ENCODE measurements around the gene ZBTB20. TPM values are rescaled to one million over a fixed set of nuclear protein-coding genes. Genes with fewer than 3 reads are reported as not detected.

The ZBTB20 gene
- polyA plus RNA-seq, 1 of the 3 experiments (the other 2 are of a cell fraction), result 0.43 TPM

GRCh38 chr3:114418724-114419543 lies 728.2 kb downstream of the ZBTB20 start:
- no peak overlapping the region; a peak in 1 of 4 replicates for H3K27ac ChIP-seq (ENCODE audit: low read depth in 2 of 2, low read length in 1 of 2)
- peak; percentile 48 for DNase-seq
- H3K9me2 ChIP-seq, result no peaks in the 10 kb centered on the region
- H3K4me3 ChIP-seq (ENCODE audit: low read depth in 2 of 2, low read length in 1 of 2), result no peak overlapping the region; a peak in 1 of 4 replicates
- no peak overlapping the region for H2AFZ ChIP-seq (ENCODE audit: low read depth)
- H3K9ac ChIP-seq, result no peak overlapping the region
- POLR2A ChIA-PET, result no interaction called here
- H3F3A ChIP-seq (replicated peaks; ENCODE audit: insufficient read depth), result no peaks in the 10 kb centered on the region
- H3K36me3 ChIP-seq (replicated peaks in 1 of 2; ENCODE audit: control insufficient read depth in 1 of 2, insufficient read depth in 2 of 2, low read length in 1 of 2), result no peaks in the 10 kb centered on the region
- no peaks in the 10 kb centered on the region for H3K27me3 ChIP-seq (ENCODE audit: insufficient read depth)
- no peaks in the 10 kb centered on the region for H3K79me2 ChIP-seq (ENCODE audit: insufficient read depth)
- no peaks in the 10 kb centered on the region; the same call in 1 of the 2 replicates for H4K20me1 ChIP-seq (ENCODE audit: insufficient read depth)
- H3K4me1 ChIP-seq (ENCODE audit: control insufficient read depth in 1 of 2, insufficient read depth in 2 of 2, low read depth in 1 of 2, low read length in 1 of 2), result no peaks in the 10 kb centered on the region
- CTCF ChIA-PET, result interaction anchor here (0.5 to 13.8 kb wide), 48 partner anchors 9 to 1365 kb away, joined by 3 to 248 read pairs (median 4); no protein-coding TSS in a partner anchor
- H3K4me2 ChIP-seq, result no peak overlapping the region
- no peaks in the 10 kb centered on the region for H3K9me3 ChIP-seq
- WGBS (ENCODE audit: low lambda C conversion rate), result 41% methylated on average over 8 of the region's 8 CpGs
- TF ChIP-seq CHD2 (IDR thresholded peaks at IDR 0.05; ENCODE audit: low read length, partially characterized antibody), result no peak
- no peak for TF ChIP-seq FOXM1 (IDR thresholded peaks at IDR 0.05; ENCODE audit: low read depth)
- no peak for TF ChIP-seq SIN3A (IDR thresholded peaks at IDR 0.05; ENCODE audit: borderline replicate concordance, low read depth, low read length)
- no peak for TF ChIP-seq TAF1 (IDR thresholded peaks at IDR 0.05; ENCODE audit: borderline replicate concordance, low read depth, low read length)
- no peak for TF ChIP-seq RCOR1 (IDR thresholded peaks at IDR 0.05; ENCODE audit: low read length)
- no peak for TF ChIP-seq FOXJ3 (CRISPR knock-in tag; IDR thresholded peaks at IDR 0.05)
- TF ChIP-seq, protein P1, sequence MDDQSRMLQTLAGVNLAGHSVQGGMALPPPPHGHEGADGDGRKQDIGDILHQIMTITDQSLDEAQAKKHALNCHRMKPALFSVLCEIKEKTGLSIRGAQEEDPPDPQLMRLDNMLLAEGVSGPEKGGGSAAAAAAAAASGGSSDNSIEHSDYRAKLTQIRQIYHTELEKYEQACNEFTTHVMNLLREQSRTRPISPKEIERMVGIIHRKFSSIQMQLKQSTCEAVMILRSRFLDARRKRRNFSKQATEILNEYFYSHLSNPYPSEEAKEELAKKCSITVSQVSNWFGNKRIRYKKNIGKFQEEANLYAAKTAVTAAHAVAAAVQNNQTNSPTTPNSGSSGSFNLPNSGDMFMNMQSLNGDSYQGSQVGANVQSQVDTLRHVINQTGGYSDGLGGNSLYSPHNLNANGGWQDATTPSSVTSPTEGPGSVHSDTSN (IDR thresholded peaks at IDR 0.05), result no peak
- TF ChIP-seq NFIC (IDR thresholded peaks at IDR 0.05; ENCODE audit: borderline replicate concordance), result no peak
- TF ChIP-seq GABPA (IDR thresholded peaks at IDR 0.05; ENCODE audit: low read depth), result no peak
- TF ChIP-seq NRF1 (IDR thresholded peaks at IDR 0.05; ENCODE audit: low read depth, low read length), result no peak
- TF ChIP-seq, protein P2, sequence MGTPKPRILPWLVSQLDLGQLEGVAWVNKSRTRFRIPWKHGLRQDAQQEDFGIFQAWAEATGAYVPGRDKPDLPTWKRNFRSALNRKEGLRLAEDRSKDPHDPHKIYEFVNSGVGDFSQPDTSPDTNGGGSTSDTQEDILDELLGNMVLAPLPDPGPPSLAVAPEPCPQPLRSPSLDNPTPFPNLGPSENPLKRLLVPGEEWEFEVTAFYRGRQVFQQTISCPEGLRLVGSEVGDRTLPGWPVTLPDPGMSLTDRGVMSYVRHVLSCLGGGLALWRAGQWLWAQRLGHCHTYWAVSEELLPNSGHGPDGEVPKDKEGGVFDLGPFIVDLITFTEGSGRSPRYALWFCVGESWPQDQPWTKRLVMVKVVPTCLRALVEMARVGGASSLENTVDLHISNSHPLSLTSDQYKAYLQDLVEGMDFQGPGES (IDR thresholded peaks at IDR 0.05; ENCODE audit: low read depth, low read length), result no peak
- TF ChIP-seq EZH2phosphoT487 (IDR thresholded peaks at IDR 0.05; ENCODE audit: borderline replicate concordance, low read depth), result no peak
- TF ChIP-seq MXI1 (IDR thresholded peaks at IDR 0.05; ENCODE audit: low read depth, low read length), result no peak
- TF ChIP-seq SMC3 (IDR thresholded peaks at IDR 0.05; ENCODE audit: low read depth, low read length), result peak; percentile 70
- TF ChIP-seq RAD21 (IDR thresholded peaks at IDR 0.05; ENCODE audit: low read length), result peak; percentile 82
- TF ChIP-seq EP300 (IDR thresholded peaks at IDR 0.05; ENCODE audit: borderline replicate concordance in 1 of 2, low read depth in 1 of 2, low read length in 1 of 2), result no peak
- no peak for TF ChIP-seq RXRA (IDR thresholded peaks at IDR 0.05; ENCODE audit: borderline replicate concordance, low read depth)
- TF ChIP-seq ELF1 (IDR thresholded peaks at IDR 0.05), result no peak
- TF ChIP-seq, protein P3, sequence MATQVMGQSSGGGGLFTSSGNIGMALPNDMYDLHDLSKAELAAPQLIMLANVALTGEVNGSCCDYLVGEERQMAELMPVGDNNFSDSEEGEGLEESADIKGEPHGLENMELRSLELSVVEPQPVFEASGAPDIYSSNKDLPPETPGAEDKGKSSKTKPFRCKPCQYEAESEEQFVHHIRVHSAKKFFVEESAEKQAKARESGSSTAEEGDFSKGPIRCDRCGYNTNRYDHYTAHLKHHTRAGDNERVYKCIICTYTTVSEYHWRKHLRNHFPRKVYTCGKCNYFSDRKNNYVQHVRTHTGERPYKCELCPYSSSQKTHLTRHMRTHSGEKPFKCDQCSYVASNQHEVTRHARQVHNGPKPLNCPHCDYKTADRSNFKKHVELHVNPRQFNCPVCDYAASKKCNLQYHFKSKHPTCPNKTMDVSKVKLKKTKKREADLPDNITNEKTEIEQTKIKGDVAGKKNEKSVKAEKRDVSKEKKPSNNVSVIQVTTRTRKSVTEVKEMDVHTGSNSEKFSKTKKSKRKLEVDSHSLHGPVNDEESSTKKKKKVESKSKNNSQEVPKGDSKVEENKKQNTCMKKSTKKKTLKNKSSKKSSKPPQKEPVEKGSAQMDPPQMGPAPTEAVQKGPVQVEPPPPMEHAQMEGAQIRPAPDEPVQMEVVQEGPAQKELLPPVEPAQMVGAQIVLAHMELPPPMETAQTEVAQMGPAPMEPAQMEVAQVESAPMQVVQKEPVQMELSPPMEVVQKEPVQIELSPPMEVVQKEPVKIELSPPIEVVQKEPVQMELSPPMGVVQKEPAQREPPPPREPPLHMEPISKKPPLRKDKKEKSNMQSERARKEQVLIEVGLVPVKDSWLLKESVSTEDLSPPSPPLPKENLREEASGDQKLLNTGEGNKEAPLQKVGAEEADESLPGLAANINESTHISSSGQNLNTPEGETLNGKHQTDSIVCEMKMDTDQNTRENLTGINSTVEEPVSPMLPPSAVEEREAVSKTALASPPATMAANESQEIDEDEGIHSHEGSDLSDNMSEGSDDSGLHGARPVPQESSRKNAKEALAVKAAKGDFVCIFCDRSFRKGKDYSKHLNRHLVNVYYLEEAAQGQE (IDR thresholded peaks at IDR 0.05; ENCODE audit: low read depth, low read length), result no peak
- TF ChIP-seq, protein P4, sequence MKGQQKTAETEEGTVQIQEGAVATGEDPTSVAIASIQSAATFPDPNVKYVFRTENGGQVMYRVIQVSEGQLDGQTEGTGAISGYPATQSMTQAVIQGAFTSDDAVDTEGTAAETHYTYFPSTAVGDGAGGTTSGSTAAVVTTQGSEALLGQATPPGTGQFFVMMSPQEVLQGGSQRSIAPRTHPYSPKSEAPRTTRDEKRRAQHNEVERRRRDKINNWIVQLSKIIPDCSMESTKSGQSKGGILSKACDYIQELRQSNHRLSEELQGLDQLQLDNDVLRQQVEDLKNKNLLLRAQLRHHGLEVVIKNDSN (IDR thresholded peaks at IDR 0.05; ENCODE audit: borderline replicate concordance, low read depth), result no peak
- TF ChIP-seq JUND (IDR thresholded peaks at IDR 0.05), result no peak
- TF ChIP-seq YY1 (IDR thresholded peaks at IDR 0.05; ENCODE audit: low read depth), result no peak
- no peak for TF ChIP-seq USF2 (IDR thresholded peaks at IDR 0.05; ENCODE audit: borderline replicate concordance, low read depth, low read length)
- TF ChIP-seq TEAD4 (IDR thresholded peaks at IDR 0.05; ENCODE audit: borderline replicate concordance, insufficient read depth), result no peak

All from SK-N-SH (cell line).